A549 (cell line): ENCODE data around the gene CUL9. TPM values are rescaled to one million over a fixed set of nuclear protein-coding genes. Genes with fewer than 3 reads are reported as not detected.

Experiments
- ATAC-seq, 2 experiments: fragments of 200-7000 bp in 1 of 2; fragments of >200 bp in 1 of 2; cut with Nextera tagmentation in 1 of 2; cut with Tn5 transposase in 1 of 2; 3 replicates each; pipeline versions ENCODE4 v1.8.0 to v1.9.1; 2018 to 2020; ENCODE audit warnings: mild to moderate bottlenecking in 1 of 2, moderate library complexity in 1 of 2
- CTCF ChIA-PET: fragments of 300-600 bp; sonication (Branson Sonifier 250); formaldehyde crosslinking; extraction: SDS; loops from one replicate; lab custom pipeline; 2021; ENCODE audit warnings: antibody characterized with exemption, inconsistent platforms; lab: Yijun Ruan, JAX
- POLR2A ChIA-PET: fragments of 350-600 bp; formaldehyde crosslinking; extraction: SDS; loops from one replicate; lab custom pipeline; 2021; ENCODE audit warnings: antibody characterized with exemption, inconsistent platforms; lab: Yijun Ruan, JAX
- DNase-seq, 2 experiments: peaks; one replicate each; pipeline versions ENCODE4 v3.0.0 to v3.0.0-alpha.2; 2011 to 2016; ENCODE audit warnings: low read depth in 1 of 2, low spot score in 1 of 2
- FAIRE-seq: peaks from 2 replicates; lab custom pipeline; 2011; peaks lifted over from hg19 to GRCh38; lab: Jason Lieb, UNC
- H3K27ac ChIP-seq, 2 experiments: fragments of >200 bp; sonication (Bioruptor Twin); formaldehyde crosslinking; 3 replicates each; pipeline ENCODE4 v1.5.1; 2016 to 2017
- H3K4me1 ChIP-seq: fragments of >200 bp; sonication (Bioruptor Twin); formaldehyde crosslinking; 3 replicates; pipeline ENCODE4 v1.6.1; 2016
- H3K4me2 ChIP-seq: fragments of >200 bp; sonication (Bioruptor Twin); formaldehyde crosslinking; 3 replicates; pipeline ENCODE4 v1.6.1; 2016
- H3K4me3 ChIP-seq: fragments of >200 bp; sonication (Bioruptor Twin); formaldehyde crosslinking; 3 replicates; pipeline ENCODE4 v1.5.1; 2016
- H3K9me3 ChIP-seq: fragments of >200 bp; sonication (Bioruptor Twin); formaldehyde crosslinking; 3 replicates; pipeline ENCODE4 v1.6.1; 2016
- CBX2 ChIP-seq: fragments of 200-600 bp; sonication (generic); IDR thresholded peaks from 2 replicates; pipeline ENCODE4 v1.6.1; 2016; ENCODE audit warnings: low read depth, mild to moderate bottlenecking, borderline replicate concordance
- CBX8 ChIP-seq: fragments of 200-600 bp; sonication (generic); IDR thresholded peaks from 2 replicates; pipeline ENCODE4 v1.6.1; 2016
- CHD4 ChIP-seq: fragments of 200-600 bp; sonication (generic); IDR thresholded peaks from 2 replicates; pipeline ENCODE4 v1.6.1; 2016; ENCODE audit warnings: antibody characterized with exemption, mild to moderate bottlenecking, borderline replicate concordance
- CTCF ChIP-seq: fragments of >200 bp; sonication (Bioruptor Twin); formaldehyde crosslinking; IDR thresholded peaks from 3 replicates; pipeline ENCODE4 v1.5.1; 2016
- E2F6 ChIP-seq: IDR thresholded peaks from 2 replicates; pipeline ENCODE4 v1.6.1; 2012; ENCODE audit warnings: low read depth, borderline replicate concordance
- EHF ChIP-seq: fragments of 250-450 bp; sonication (Bioruptor Pico); IDR thresholded peaks from 2 replicates; pipeline ENCODE4 v1.5.0; 2020; ENCODE audit warnings: mild to moderate bottlenecking
- ELK1 ChIP-seq: fragments of 150-350 bp; IDR thresholded peaks from 2 replicates; pipeline ENCODE4 v1.6.1; 2014; ENCODE audit warnings: low read depth, mild to moderate bottlenecking, low read length
- FOSB ChIP-seq: fragments of 250-450 bp; sonication (Bioruptor Pico); IDR thresholded peaks from 2 replicates; pipeline ENCODE4 v1.5.0; 2020; ENCODE audit warnings: mild to moderate bottlenecking, moderate library complexity
- FOSL2 ChIP-seq, 2 experiments: fragments of 450-650 bp in 1 of 2; fragments of >200 bp in 1 of 2; sonication (Bioruptor Twin) in 1 of 2; formaldehyde crosslinking; IDR thresholded peaks; 2 replicates each; pipeline versions ENCODE4 v1.5.0 to v1.6.1; 2016 to 2020; ENCODE audit warnings: mild to moderate bottlenecking in 1 of 2, moderate library complexity in 1 of 2
- FOXS1 ChIP-seq: fragments of 250-450 bp; sonication (Bioruptor Pico); IDR thresholded peaks from 2 replicates; pipeline ENCODE4 v1.5.0; 2020; ENCODE audit warnings: mild to moderate bottlenecking, moderate library complexity
- HES2 ChIP-seq: fragments of >200 bp; sonication (Bioruptor Twin); formaldehyde crosslinking; IDR thresholded peaks from 2 replicates; pipeline ENCODE4 v1.6.1; 2016
- HEYL ChIP-seq: fragments of 250-450 bp; sonication (Bioruptor Pico); IDR thresholded peaks from 2 replicates; pipeline ENCODE4 v1.8.0; 2021; ENCODE audit warnings: mild to moderate bottlenecking, moderate library complexity
- HOXA7 ChIP-seq: fragments of 250-450 bp; sonication (Bioruptor Pico); IDR thresholded peaks from 2 replicates; pipeline ENCODE4 v1.5.0; 2020; ENCODE audit warnings: mild to moderate bottlenecking, moderate library complexity
- JUN ChIP-seq, 2 experiments: fragments of >200 bp; sonication (Bioruptor Twin); formaldehyde crosslinking; IDR thresholded peaks; 2 replicates in 1 of 2; 3 replicates in 1 of 2; pipeline ENCODE4 v1.6.1; 2016 to 2017
- JUNB ChIP-seq: fragments of >200 bp; sonication (Bioruptor Twin); formaldehyde crosslinking; IDR thresholded peaks from 2 replicates; pipeline ENCODE4 v1.6.1; 2016
- KDM5A ChIP-seq: fragments of 200-600 bp; sonication (generic); IDR thresholded peaks from 2 replicates; pipeline ENCODE4 v1.6.1; 2016; ENCODE audit warnings: antibody characterized with exemption, mild to moderate bottlenecking
- MAFK ChIP-seq: fragments of 450-650 bp; IDR thresholded peaks from 2 replicates; pipeline ENCODE4 v1.6.1; 2014; ENCODE audit not compliant: partially characterized antibody
- MAZ ChIP-seq: fragments of 150-350 bp; IDR thresholded peaks from 2 replicates; pipeline ENCODE4 v1.6.1; 2014; ENCODE audit warnings: antibody characterized with exemption, low read depth, low read length, borderline replicate concordance
- MYC ChIP-seq: IDR thresholded peaks from 2 replicates; pipeline ENCODE4 v1.6.1; 2012; ENCODE audit warnings: mild to moderate bottlenecking, inconsistent platforms, low read length, improper control_type of control experiment, borderline replicate concordance
- NR3C1 ChIP-seq: fragments of >200 bp; sonication (Bioruptor Twin); formaldehyde crosslinking; IDR thresholded peaks from 3 replicates; pipeline ENCODE4 v1.6.1; 2017
- POLR2A ChIP-seq: IDR thresholded peaks from 2 replicates; pipeline ENCODE4 v1.6.1; 2012; ENCODE audit warnings: mild to moderate bottlenecking, low read length
- POLR2AphosphoS2 ChIP-seq: conservative IDR thresholded peaks from 2 replicates; pipeline ENCODE4 v1.6.1; 2012; ENCODE audit warnings: low read length, improper control_type of control experiment, inconsistent platforms
- RAD21 ChIP-seq, 2 experiments: fragments of >200 bp in 1 of 2; sonication (Bioruptor Twin) in 1 of 2; formaldehyde crosslinking in 1 of 2; IDR thresholded peaks in 1 of 2; conservative IDR thresholded peaks in 1 of 2; 2 replicates in 1 of 2; 3 replicates in 1 of 2; pipeline ENCODE4 v1.6.1; 2012 to 2018; ENCODE audit warnings: inconsistent platforms in 1 of 2
- RFX5 ChIP-seq: fragments of 450-650 bp; IDR thresholded peaks from 2 replicates; pipeline ENCODE4 v1.7.1; 2014; ENCODE audit warnings: antibody characterized with exemption, mild to moderate bottlenecking, moderate library complexity
- RNF2 ChIP-seq: fragments of 200-600 bp; sonication (generic); IDR thresholded peaks from 2 replicates; pipeline ENCODE4 v1.6.1; 2016; ENCODE audit warnings: low read depth, mild to moderate bottlenecking, antibody characterized with exemption, moderate library complexity, borderline replicate concordance
- SMC3 ChIP-seq: fragments of >200 bp; sonication (Bioruptor Twin); formaldehyde crosslinking; IDR thresholded peaks from 3 replicates; pipeline ENCODE4 v1.6.1; 2018; ENCODE audit warnings: inconsistent platforms
- TFCP2L1 ChIP-seq: fragments of 250-450 bp; sonication (Bioruptor Pico); IDR thresholded peaks from 2 replicates; pipeline ENCODE4 v1.5.0; 2021; ENCODE audit warnings: mild to moderate bottlenecking
- ZNF302 ChIP-seq: fragments of 250-450 bp; sonication (Bioruptor Pico); IDR thresholded peaks from 2 replicates; pipeline ENCODE4 v1.9.0; 2021; ENCODE audit warnings: inconsistent platforms, mild to moderate bottlenecking, moderate library complexity
- WGBS: methylation state at CpG from one replicate; pipeline ENCODE4 v1.1.6; 2017; ENCODE audit errors: missing lambda C conversion rate; 5-methylcytosine and 5-hydroxymethylcytosine counted together
- polyA plus RNA-seq, 4 experiments: library from polyadenylated mRNA; depleted of rRNA in 3 of 4; stranded (reverse); fragments of >200 nt; fragmentation: RNase III in 1 of 4; extraction: RNeasy Plus Mini Kit Qiagen cat#74134 plus additional on column Dnase treatment in 1 of 4; gene quantifications; 2 replicates in 3 of 4; 3 replicates in 1 of 4; pipeline ENCODE4 v1.2.3, GENCODE V29; 2011 to 2017
- TF ChIP-seq, protein P1 (sequence below): fragments of 200-600 bp; sonication (generic); IDR thresholded peaks from 2 replicates; pipeline ENCODE4 v1.6.1; 2016; ENCODE audit warnings: antibody characterized with exemption, mild to moderate bottlenecking, moderate library complexity

CUL9 gene
- polyA plus RNA-seq, 2 of the 4 experiments (the other 2 are of a cell fraction) = 11.3 to 12.5 TPM

DNA sequence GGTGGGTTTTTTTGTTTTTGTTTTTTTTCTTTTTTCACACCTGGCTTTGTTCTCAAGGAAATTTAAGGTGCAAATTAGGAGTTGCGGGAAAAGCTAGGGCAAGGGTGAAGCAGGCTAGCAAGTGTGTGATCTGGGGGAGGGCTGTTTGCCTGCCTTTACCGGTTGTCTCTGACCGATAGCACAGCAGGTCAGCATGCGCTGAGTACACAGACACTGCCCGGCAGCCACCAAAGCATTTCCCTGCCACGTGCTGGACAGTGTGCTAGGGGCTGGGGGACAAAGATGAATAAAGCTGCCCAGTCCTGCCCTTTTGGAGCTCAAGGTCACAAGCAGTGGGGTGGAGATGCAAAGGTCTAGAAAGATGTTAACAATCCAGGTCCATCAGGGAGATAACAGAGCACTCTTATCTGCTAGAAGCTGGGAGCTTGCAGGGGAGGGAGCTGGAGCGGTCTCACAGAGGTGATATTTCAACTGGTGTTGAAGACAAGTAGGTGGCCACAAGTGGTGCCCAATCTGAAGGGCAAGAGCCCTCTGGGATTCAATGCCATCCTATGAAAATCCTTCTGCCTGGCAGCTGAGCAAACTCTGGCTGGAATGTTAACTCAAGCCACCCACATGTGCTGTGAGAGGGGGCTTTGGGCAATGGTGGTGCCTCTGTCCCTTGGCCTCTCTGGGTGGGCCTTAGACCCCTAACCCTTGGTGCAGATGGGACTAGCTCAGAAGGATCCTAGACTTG lies 85.8 kb downstream of the CUL9 start (continued):
- TF ChIP-seq CTCF (no peak), CHD4 (no peak), MYC (no peak), HEYL (CRISPR knock-in tag) (no peak), HOXA7 (no peak)

DNA sequence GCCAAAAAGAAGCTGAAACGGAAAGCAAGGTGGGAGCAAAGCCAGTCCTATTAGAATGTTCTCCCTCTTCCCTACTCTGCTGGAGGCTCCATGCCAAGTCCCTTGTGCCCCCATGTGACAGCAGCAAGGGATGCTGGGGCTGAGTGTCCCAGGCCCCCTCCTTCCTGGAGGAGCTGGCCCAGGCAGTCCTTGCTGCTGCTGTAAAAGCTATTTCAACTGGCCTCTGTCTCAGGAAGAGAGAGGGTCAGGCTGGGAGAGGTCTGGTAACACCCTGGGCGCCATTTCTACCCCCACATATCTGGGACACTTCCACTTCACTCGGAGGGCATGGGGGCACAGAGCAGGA lies 86.3 kb downstream of the CUL9 start:
- WGBS = 85% methylated on average over 3 of the region's 3 CpGs
- DNase-seq = no peak

GRCh38 chr6:43268782-43269272 lies 86.8 kb downstream of the CUL9 start:
- Histone ChIP-seq H3K4me3 (no peak overlapping the region), H3K4me2 (peak overlapping the region; percentile 68; the same call in 1 of the 3 replicates), H3K4me1 (peaks cover 30% of the 10 kb centered on the region), H3K9me3 (no peaks in the 10 kb centered on the region), H3K27ac (peak overlapping the region in 1 of 2 experiments; percentile 24; a peak in 1 of 6 replicates)
- FAIRE-seq = no peak
- no peak for ATAC-seq
- DNase-seq = no peak
- 86% methylated on average over 4 of the region's 10 CpGs for WGBS
- CTCF ChIA-PET = interaction anchor here (1.0 to 3.0 kb wide), 5 partner anchors 18 to 226 kb away, joined by 3 to 14 read pairs (median 6); partner anchors contain the start of genes CRIP3 and DNPH1
- POLR2A ChIA-PET = no interaction called here
- TF ChIP-seq TFCP2L1 (CRISPR knock-in tag) (no peak), POLR2A (no peak), JUNB (no peak), RFX5 (no peak), CBX8 (no peak), JUN (IDR thresholded peaks at IDR 0.05) (no peak), POLR2AphosphoS2 (no peak), RNF2 (no peak), NR3C1 (no peak), HEYL (CRISPR knock-in tag) (no peak), CBX2 (no peak), RAD21 (conservative IDR thresholded peaks at IDR 0.05 in 1 of 2, IDR thresholded peaks at IDR 0.05 in 1 of 2) (no peak), FOXS1 (CRISPR knock-in tag) (no peak), EHF (CRISPR knock-in tag) (no peak)
- TF ChIP-seq, protein P1, sequence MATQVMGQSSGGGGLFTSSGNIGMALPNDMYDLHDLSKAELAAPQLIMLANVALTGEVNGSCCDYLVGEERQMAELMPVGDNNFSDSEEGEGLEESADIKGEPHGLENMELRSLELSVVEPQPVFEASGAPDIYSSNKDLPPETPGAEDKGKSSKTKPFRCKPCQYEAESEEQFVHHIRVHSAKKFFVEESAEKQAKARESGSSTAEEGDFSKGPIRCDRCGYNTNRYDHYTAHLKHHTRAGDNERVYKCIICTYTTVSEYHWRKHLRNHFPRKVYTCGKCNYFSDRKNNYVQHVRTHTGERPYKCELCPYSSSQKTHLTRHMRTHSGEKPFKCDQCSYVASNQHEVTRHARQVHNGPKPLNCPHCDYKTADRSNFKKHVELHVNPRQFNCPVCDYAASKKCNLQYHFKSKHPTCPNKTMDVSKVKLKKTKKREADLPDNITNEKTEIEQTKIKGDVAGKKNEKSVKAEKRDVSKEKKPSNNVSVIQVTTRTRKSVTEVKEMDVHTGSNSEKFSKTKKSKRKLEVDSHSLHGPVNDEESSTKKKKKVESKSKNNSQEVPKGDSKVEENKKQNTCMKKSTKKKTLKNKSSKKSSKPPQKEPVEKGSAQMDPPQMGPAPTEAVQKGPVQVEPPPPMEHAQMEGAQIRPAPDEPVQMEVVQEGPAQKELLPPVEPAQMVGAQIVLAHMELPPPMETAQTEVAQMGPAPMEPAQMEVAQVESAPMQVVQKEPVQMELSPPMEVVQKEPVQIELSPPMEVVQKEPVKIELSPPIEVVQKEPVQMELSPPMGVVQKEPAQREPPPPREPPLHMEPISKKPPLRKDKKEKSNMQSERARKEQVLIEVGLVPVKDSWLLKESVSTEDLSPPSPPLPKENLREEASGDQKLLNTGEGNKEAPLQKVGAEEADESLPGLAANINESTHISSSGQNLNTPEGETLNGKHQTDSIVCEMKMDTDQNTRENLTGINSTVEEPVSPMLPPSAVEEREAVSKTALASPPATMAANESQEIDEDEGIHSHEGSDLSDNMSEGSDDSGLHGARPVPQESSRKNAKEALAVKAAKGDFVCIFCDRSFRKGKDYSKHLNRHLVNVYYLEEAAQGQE = no peak

More for the DNA sequence above, 86.3 kb downstream of the CUL9 start:
- FAIRE-seq (no peak), ATAC-seq (no peak)
- POLR2A ChIA-PET = no interaction called here
- Histone ChIP-seq H3K9me3 (no peaks in the 10 kb centered on the region), H3K4me3 (no peak overlapping the region), H3K4me2 (no peak overlapping the region), H3K27ac (0 out of 6 replicates have a peak overlapping the region, but pooled peaks of 1 of the 2 experiments have one; percentile 18), H3K4me1 (peaks cover 30% of the 10 kb centered on the region)
- CTCF ChIA-PET = interaction anchor here (1.0 to 3.0 kb wide), 5 partner anchors 19 to 237 kb away, joined by 3 to 14 read pairs (median 6); partner anchors contain the start of genes CRIP3 and DNPH1
- TF ChIP-seq TFCP2L1 (CRISPR knock-in tag) = no peak
- no peak for TF ChIP-seq ZNF302 (CRISPR knock-in tag)
- no peak for TF ChIP-seq MAZ
- TF ChIP-seq E2F6 = no peak
- TF ChIP-seq FOSL2 (IDR thresholded peaks at IDR 0.05) = no peak
- no peak for TF ChIP-seq FOSL2 (CRISPR knock-in tag; IDR thresholded peaks at IDR 0.05)
- TF ChIP-seq MAFK = no peak
- TF ChIP-seq ELK1 = no peak
- no peak for TF ChIP-seq SMC3
- no peak for TF ChIP-seq JUN (IDR thresholded peaks at IDR 0.05)
- TF ChIP-seq KDM5A = no peak
- no peak for TF ChIP-seq RAD21 (conservative IDR thresholded peaks at IDR 0.05 in 1 of 2, IDR thresholded peaks at IDR 0.05 in 1 of 2)
- no peak for TF ChIP-seq HES2
- no peak for TF ChIP-seq FOSB (CRISPR knock-in tag)
